ENCODE measurements around the gene MROH2B.

DNA sequence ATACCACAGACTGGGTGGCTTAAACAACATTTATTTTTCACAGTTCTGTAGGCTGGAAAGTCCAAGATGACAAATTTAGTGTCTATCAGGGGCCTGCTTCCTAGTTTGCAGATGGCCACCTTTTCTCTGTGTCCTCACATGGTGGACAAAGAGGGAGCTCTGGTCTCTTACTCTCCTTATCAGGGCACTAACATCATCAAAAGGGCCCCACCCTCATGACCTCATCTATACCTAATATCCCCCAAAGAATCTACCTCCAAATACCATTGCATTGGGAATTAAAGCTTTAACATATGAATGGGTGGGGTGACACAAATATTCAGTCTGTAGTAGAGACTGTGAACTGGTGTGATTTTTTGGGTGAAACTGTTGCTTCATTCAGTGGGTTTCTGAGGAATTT lies 83.8 kb downstream of the MROH2B start:
- TF ChIP-seq CTCF (IDR thresholded peaks at IDR 0.05; ENCODE audit: poor library complexity, severe bottlenecking) = no peak
- no peak for TF ChIP-seq RAD21 (conservative IDR thresholded peaks at IDR 0.05)

Measured in neural cell (in vitro differentiated cells).